ENCODE measurements around the gene SLC22A23.

The SLC22A23 gene

DNA sequence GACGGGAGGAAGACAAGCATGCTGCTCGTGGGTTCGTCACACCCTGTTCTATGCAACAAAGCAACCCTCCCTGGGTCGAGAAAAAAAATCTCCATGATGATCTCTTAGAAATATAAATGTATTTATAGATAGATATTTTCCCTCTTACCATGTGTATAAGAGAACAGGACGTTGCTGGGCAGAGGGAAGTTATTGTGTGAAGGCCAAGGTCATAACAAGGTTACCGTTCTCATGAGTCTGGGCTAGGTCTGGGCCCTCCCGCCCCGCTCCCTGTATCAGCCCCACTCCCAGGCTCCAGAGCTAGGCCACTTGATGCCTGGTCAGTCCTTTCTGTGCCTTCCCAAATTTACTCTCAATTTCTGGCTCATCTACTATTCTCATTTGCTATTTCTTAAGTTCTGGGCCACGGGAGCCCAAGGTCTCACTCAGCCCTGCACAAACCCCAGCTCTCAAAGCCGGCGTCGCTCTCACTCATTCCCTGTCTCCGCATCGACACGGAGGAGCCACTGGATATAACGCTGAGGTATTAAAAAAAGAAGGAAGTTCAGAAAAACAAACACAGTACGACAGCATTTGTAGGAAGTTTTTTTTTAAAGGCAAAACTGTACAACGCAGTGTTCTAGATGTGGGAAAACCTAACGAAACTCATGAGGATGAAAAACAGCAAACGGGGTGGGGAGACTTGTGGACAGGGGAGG lies 101.3 kb downstream of the SLC22A23 start:
- TF ChIP-seq, protein P1, sequence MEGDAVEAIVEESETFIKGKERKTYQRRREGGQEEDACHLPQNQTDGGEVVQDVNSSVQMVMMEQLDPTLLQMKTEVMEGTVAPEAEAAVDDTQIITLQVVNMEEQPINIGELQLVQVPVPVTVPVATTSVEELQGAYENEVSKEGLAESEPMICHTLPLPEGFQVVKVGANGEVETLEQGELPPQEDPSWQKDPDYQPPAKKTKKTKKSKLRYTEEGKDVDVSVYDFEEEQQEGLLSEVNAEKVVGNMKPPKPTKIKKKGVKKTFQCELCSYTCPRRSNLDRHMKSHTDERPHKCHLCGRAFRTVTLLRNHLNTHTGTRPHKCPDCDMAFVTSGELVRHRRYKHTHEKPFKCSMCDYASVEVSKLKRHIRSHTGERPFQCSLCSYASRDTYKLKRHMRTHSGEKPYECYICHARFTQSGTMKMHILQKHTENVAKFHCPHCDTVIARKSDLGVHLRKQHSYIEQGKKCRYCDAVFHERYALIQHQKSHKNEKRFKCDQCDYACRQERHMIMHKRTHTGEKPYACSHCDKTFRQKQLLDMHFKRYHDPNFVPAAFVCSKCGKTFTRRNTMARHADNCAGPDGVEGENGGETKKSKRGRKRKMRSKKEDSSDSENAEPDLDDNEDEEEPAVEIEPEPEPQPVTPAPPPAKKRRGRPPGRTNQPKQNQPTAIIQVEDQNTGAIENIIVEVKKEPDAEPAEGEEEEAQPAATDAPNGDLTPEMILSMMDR (conservative IDR thresholded peaks at IDR 0.05) = no peak
- TF ChIP-seq ZFX (IDR thresholded peaks at IDR 0.05) = no peak
- H3K27ac ChIP-seq = peak overlapping the region; percentile 85

DNA sequence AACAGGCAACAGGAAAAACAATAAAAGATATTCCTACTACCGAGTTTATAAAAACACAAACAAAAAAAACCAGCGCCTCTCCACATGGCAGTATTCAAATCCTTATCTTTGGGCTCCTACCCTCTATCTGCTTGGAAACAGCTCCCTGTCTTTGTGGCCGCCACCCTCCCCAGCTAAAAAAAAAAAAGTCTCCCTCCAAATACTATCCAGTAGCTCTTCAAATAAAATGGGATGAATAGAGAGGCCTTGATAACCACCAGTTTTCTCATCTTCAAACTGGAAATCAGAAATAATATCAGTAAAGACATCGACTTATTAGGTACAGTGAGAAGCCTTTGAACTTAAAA lies 101.9 kb downstream of the SLC22A23 start:
- H3K27ac ChIP-seq = peak overlapping the region; percentile 85
- TF ChIP-seq ZFX (IDR thresholded peaks at IDR 0.05) = no peak
- TF ChIP-seq, protein P1 (conservative IDR thresholded peaks at IDR 0.05) = no peak

DNA sequence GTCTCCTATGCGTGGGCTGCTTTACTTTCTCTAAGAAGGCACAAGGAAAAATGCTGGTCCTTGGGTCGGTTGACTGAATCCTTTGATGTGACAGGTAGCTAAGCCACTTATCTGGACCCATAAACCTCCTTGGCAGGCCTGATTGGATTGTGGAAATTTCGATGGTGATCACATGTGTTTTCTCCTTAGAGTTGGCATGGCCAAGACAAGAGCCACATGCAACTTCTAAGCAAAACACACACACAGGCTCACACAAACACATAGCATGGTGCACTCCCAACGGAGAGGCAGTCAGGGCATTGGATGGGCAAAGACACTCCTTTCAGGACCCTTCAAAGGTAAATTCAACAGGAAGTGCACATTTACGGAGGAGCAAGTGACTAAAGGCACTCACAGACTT lies 102.9 kb downstream of the SLC22A23 start:
- TF ChIP-seq, protein P1 (conservative IDR thresholded peaks at IDR 0.05) = no peak
- TF ChIP-seq ZFX (IDR thresholded peaks at IDR 0.05) = no peak
- H3K27ac ChIP-seq = no peak overlapping the region

DNA sequence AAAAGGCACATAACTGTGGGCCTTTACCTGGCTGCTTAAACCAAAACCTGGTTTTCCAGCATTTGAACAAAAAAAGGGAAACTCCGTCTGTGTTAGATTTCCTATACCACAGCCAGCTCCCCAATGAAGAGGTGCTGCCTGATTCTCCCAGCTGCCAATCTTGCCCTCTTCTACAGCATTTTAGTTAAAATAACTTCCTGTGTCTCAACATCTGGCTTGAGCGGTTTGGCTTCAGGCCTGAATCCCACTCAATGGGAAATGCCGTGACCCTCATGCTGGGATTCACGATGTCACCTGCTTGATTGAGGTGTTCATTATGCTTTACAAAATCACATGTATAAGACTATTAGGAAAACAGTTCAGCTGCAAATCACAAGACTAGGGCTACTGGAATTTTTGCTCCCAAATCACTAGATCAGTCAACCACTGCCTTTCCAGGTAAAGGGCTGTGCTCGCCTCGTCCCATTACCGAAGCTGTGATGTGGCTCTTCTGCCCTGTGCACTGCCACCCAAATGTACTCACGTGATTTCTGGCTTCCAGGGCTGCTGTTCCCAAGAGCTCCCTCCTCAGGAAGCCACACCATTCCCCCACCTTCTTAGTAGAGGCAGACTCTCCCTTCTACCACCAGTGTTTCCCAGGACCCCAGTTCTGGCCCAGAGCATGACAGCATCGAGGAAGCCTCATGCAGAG lies 103.5 kb downstream of the SLC22A23 start:
- TF ChIP-seq, protein P1 (conservative IDR thresholded peaks at IDR 0.05) = no peak
- TF ChIP-seq ZFX (IDR thresholded peaks at IDR 0.05) = no peak
- H3K27ac ChIP-seq = no peak overlapping the region

DNA sequence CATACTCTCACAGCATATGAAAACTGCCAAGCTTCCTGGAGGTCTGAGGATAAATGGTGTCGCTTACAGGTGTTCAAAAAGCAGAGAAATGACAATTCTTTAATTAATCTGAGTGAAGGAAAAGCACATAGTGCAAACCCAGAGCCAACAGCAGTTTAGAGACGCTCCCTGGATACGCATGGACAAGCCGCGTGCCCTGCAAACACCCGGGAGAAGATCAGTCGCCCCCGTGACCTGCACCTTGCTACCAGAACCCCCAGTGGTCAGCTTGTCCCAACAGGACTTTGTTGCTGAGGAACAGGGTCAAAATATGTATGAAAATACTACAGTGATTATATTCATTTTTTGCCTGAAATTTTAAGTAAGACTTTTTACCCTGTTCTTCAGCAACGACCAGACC lies 104.2 kb downstream of the SLC22A23 start:
- no peak overlapping the region for H3K27ac ChIP-seq
- no peak for TF ChIP-seq ZFX (IDR thresholded peaks at IDR 0.05)
- TF ChIP-seq, protein P1 (conservative IDR thresholded peaks at IDR 0.05) = no peak

DNA sequence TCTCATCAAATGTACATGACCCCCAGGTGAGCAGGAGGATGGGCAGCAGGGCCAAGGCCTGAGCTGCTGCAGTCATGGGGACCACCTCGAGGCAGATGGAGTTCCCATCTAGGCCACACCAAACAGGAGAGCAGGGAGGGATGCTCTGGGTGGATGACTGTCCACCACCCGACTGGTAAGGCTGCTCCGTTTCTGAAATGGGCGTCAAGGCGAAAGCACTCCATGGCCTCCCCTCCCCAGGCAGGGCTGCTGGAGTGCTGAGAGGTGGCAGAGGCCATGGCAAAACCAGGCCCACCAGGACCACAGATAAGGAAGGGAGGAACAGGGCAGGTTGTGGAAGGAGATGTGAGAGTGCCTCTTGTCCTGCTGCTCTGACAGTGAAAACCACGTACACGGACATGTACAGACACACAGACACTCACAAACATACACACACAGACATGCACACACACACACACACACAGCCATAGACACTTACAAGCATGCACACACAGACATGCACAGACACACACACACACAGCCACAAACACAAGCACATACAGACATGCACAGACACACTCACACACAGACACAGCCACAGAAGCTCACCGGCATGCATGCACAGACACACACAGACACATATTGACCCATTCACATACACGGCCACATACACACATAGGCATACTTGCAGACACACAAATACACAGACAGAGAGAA lies 104.9 kb downstream of the SLC22A23 start:
- peak overlapping the region; percentile 4; the same call in 1 of the 2 replicates for H3K27ac ChIP-seq
- TF ChIP-seq, protein P1 (conservative IDR thresholded peaks at IDR 0.05) = no peak
- TF ChIP-seq ZFX (IDR thresholded peaks at IDR 0.05) = no peak

DNA sequence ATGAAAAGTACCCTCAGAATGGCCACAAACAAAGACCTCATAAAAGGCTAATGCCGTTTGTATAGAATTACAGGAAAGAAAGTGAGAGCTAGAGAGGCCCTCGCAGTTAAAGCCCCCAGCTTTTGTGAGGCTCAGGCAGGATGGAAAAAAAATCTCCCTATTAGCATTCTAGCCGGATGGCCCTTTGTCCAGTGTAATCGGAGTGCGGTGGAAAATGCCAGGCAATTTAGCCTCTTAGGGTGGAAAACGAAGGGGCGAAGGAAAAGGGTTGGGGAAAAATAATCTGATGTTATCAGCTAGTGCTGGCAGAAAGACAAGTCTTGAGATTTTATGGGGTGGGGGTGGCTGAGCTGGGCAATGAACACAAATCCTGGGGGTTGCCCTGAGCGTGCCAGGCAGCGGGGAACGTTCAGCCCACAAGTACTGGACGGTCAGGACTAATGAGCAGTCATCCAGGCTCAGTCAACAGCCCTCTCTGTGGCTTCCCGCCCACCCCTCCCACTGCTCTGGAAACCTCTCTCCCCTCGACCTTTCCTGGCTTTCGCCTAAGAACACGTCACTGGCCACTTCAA lies 105.7 kb downstream of the SLC22A23 start:
- H3K27ac ChIP-seq = peak overlapping the region; percentile 4
- TF ChIP-seq ZFX (IDR thresholded peaks at IDR 0.05) = no peak
- TF ChIP-seq, protein P1 (conservative IDR thresholded peaks at IDR 0.05) = no peak

All from C4-2B (cell line).